ENCODE results near the gene TIAM2. TPM values are rescaled to one million over a fixed set of nuclear protein-coding genes. Genes with fewer than 3 reads are reported as not detected.
"Not testable (repeated sequence)": the region's sequence is repeated elsewhere in the genome, so short reads cannot be mapped to it uniquely, and the experiment has no call there.

TIAM2 gene
- total RNA-seq, 1 donor from 2014 or later: 36.8 TPM

GRCh38 chr6:155112757-155113156, 117.6 kb downstream of the TIAM2 start:
- Mint-ChIP-seq H3K9me3 (no peaks in the 10 kb centered on the region), H3K27ac (ENCODE audit: unreplicated experiment) (peak overlapping the region; percentile 9), H3K36me3 (ENCODE audit: low read depth) (no peaks in the 10 kb centered on the region), H3K4me1 (peaks cover 50% of the 10 kb centered on the region), H3K27me3 (ENCODE audit: low read depth) (no peaks in the 10 kb centered on the region), H3K4me3 (peak overlapping the region; percentile 21)
- no peak for DNase-seq (ENCODE audit: low read depth, low spot score)
- TF ChIP-seq CTCF (conservative IDR thresholded peaks at IDR 0.05): no peak

DNA sequence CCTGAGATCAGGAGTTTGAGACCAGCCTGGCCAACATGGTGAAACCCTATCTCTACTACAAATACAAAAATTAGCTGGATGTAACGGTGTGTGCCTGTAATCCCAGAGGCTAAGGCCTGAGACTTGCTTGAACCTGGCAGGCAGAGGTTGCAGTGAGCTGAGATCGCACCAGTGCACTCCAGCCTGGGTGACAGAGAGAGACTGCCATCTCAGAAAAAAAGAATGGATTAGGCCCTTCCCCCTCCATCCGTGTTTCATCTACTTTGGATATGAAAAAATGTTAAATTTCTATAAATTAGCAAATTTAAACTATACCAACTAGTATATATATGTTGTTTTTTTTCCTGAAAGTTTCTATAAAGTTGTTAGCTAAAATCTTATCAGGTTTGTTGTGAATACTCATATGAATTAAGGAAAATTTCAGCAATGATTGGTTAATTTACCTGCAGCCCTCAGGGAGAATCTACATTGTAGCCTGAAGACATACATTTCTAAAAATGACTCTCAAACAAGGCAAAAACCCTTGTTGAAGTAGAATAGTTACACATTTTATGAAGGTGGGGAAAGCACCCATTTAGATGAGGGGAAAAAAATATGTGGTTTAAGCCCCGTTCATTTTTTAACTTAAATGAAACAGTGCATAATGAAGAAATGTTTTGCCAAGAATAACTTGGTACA, 120.9 kb downstream of the TIAM2 start:
- Mint-ChIP-seq H3K36me3 (ENCODE audit: low read depth) (no peaks in the 10 kb centered on the region), H3K27ac (ENCODE audit: unreplicated experiment) (no peak overlapping the region), H3K9me3 (no peaks in the 10 kb centered on the region), H3K4me1 (peaks cover 47% of the 10 kb centered on the region), H3K4me3 (no peak overlapping the region), H3K27me3 (ENCODE audit: low read depth) (no peaks in the 10 kb centered on the region)
- no peak for DNase-seq (ENCODE audit: low read depth, low spot score)
- TF ChIP-seq CTCF (conservative IDR thresholded peaks at IDR 0.05): no peak

- Mint-ChIP-seq H3K27me3 (ENCODE audit: low read depth) (no peaks in the 10 kb centered on the region), H3K27ac (ENCODE audit: unreplicated experiment) (no peak overlapping the region), H3K36me3 (ENCODE audit: low read depth) (no peaks in the 10 kb centered on the region), H3K4me3 (no peak overlapping the region), H3K9me3 (no peaks in the 10 kb centered on the region), H3K4me1 (peaks cover 47% of the 10 kb centered on the region)
- TF ChIP-seq CTCF (conservative IDR thresholded peaks at IDR 0.05): no peak
- DNase-seq (ENCODE audit: low read depth, low spot score): no peak
These were observed 121.4 kb downstream of the TIAM2 start for GRCh38 chr6:155116571-155116910.

DNA sequence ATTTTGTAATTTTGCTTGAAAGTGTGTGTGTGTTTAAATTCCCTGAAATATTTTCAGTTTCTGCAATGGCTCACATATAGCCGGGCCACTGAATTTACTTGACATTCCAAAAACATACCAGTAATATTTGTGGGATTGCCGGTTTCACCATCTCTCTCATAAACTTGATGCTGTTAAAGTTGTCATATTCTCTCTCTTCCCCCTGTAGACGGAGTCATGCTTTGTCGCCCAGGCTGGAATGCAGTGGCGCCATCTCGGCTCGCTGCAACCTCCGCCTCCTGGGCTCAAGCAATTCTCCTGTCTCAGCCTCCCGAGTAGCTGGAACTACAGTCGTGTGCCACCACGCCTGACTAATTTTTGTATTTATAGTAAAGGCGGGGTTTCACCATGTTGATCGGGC, 122.1 kb downstream of the TIAM2 start:
- no peaks in the 10 kb centered on the region for H3K27me3 Mint-ChIP-seq (ENCODE audit: low read depth)
- H3K27ac Mint-ChIP-seq (ENCODE audit: unreplicated experiment): no peak overlapping the region
- no peaks in the 10 kb centered on the region for H3K9me3 Mint-ChIP-seq
- TF ChIP-seq CTCF (conservative IDR thresholded peaks at IDR 0.05): no peak
- DNase-seq (ENCODE audit: low read depth, low spot score): no peak
- no peak overlapping the region for H3K4me3 Mint-ChIP-seq
- peaks cover 50% of the 10 kb centered on the region for H3K4me1 Mint-ChIP-seq
- H3K36me3 Mint-ChIP-seq (ENCODE audit: low read depth): no peaks in the 10 kb centered on the region

DNA sequence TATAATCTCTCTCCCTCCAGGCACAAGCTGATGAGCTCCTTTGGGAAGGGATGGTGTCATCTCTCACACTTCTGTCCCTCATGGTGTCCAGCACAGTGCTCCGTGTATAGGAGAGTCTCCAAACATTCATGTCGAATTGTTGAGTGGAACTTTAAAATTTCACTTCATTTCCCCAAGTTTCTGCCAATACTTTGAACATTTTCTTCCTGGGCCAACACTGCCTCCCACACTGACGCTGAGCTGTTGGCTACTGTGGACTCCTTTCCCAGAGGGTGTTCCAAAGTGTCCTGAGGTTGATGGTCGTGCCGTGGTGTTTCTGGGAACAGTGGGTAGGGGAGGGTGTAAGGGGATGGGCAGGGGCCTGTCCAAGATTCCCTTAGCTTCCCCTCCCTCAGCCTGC, 122.7 kb downstream of the TIAM2 start:
- H3K9me3 Mint-ChIP-seq: no peaks in the 10 kb centered on the region
- no peak overlapping the region for H3K4me3 Mint-ChIP-seq
- DNase-seq (ENCODE audit: low read depth, low spot score): no peak
- H3K27me3 Mint-ChIP-seq (ENCODE audit: low read depth): no peaks in the 10 kb centered on the region
- no peak for TF ChIP-seq CTCF (conservative IDR thresholded peaks at IDR 0.05)
- peaks cover 44% of the 10 kb centered on the region for H3K4me1 Mint-ChIP-seq
- H3K27ac Mint-ChIP-seq (ENCODE audit: unreplicated experiment): no peak overlapping the region
- H3K36me3 Mint-ChIP-seq (ENCODE audit: low read depth): no peaks in the 10 kb centered on the region

DNA sequence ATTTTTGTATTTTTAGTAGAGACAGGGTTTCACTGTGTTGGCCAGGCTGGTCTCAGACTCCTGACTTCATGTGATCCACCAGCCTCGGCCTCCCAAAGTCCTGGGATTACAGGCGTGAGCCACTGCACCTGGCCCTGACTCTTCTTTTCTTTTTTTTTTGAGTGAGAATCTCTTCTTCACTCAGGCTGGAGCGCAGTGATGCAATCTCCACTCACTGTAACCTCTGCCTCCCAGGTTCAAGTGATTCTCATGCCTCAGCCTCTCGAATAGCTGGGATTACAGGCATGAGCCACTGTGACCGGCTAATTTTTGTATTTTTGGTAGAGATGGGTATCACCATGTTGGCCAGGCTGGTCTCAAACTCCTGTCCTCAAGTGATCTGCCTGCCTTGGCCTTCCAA, 124.1 kb downstream of the TIAM2 start:
- H3K27me3 Mint-ChIP-seq (ENCODE audit: low read depth); H3K27ac Mint-ChIP-seq (ENCODE audit: unreplicated experiment); DNase-seq (ENCODE audit: low read depth, low spot score); H3K9me3 Mint-ChIP-seq; H3K36me3 Mint-ChIP-seq (ENCODE audit: low read depth); H3K4me3 Mint-ChIP-seq: not testable (repeated sequence)
- H3K4me1 Mint-ChIP-seq: peaks cover 43% of the 10 kb centered on the region

Measured in neural crest cell (in vitro differentiated cells).